IMR-90 (cell line): ENCODE results near the gene ADAMTS19. TPM values are rescaled to one million over a fixed set of nuclear protein-coding genes. Genes with fewer than 3 reads are reported as not detected.

Experiments used
- ATAC-seq: fragments of 200-7000 bp; cut with Tn5 transposase; 2 replicates; pipeline ENCODE4 v1.9.1; 2020; ENCODE audit warnings: low read depth, mild to moderate bottlenecking, moderate library complexity
- BruUV-seq: library from RNA; stranded (reverse); fragments of 400-500 nt; replicated peaks from 2 replicates; lab custom pipeline; 2021; lab: Mats Ljungman, UMichigan
- CTCF ChIA-PET: fragments of 300-600 bp; formaldehyde crosslinking; extraction: SDS; loops from one replicate; lab custom pipeline; 2021; ENCODE audit warnings: antibody characterized with exemption; lab: Yijun Ruan, JAX
- POLR2A ChIA-PET: fragments of 300-600 bp; sonication (Branson Sonifier 250); formaldehyde crosslinking; loops from one replicate; lab custom pipeline; 2022; ENCODE audit warnings: antibody characterized with exemption; ENCODE audit not compliant: unreplicated experiment; lab: Charles Lee
- DNase-seq: peaks from one replicate; pipeline ENCODE4 v3.0.0; 2013
- H2AFZ ChIP-seq: replicated peaks from 2 replicates; pipeline ENCODE3; 2013; ENCODE audit warnings: low read length, mild to moderate bottlenecking; ENCODE audit not compliant: poor library complexity
- H2AK5ac ChIP-seq: 2 replicates; pipeline ENCODE4 v1.6.1; 2013; ENCODE audit warnings: low read depth, low read length, inconsistent platforms
- H2AK9ac ChIP-seq: replicated peaks from 2 replicates; pipeline ENCODE3; 2013; ENCODE audit warnings: mild to moderate bottlenecking, low read depth, low read length, moderate library complexity; ENCODE audit not compliant: poor library complexity
- H2BK120ac ChIP-seq: 2 replicates; pipeline ENCODE4 v1.6.1; 2013; ENCODE audit warnings: low read depth, low read length, inconsistent platforms
- H2BK15ac ChIP-seq: 3 replicates; pipeline ENCODE4 v1.6.1; 2013; ENCODE audit warnings: low read depth, low read length, inconsistent platforms
- H2BK20ac ChIP-seq: 2 replicates; pipeline ENCODE4 v1.6.1; 2013; ENCODE audit warnings: low read depth, mild to moderate bottlenecking, inconsistent platforms, low read length, moderate library complexity
- H2BK5ac ChIP-seq: 2 replicates; pipeline ENCODE4 v1.6.1; 2013; ENCODE audit warnings: mild to moderate bottlenecking, low read depth, low read length, inconsistent platforms; ENCODE audit not compliant: poor library complexity, severe bottlenecking
- H3K14ac ChIP-seq: replicated peaks from 2 replicates; pipeline ENCODE4 v1.6.1; 2013; ENCODE audit warnings: low read depth, low read length, inconsistent platforms
- H3K18ac ChIP-seq: 2 replicates; pipeline ENCODE4 v1.6.1; 2013; ENCODE audit warnings: low read depth, low read length, control low read depth
- H3K23ac ChIP-seq: 2 replicates; pipeline ENCODE4 v1.6.1; 2013; ENCODE audit warnings: low read depth, low read length, inconsistent platforms
- H3K27ac ChIP-seq: 2 replicates; pipeline ENCODE4 v1.5.1; 2013; ENCODE audit warnings: mild to moderate bottlenecking, control low read depth, low read length; ENCODE audit not compliant: insufficient read depth
- H3K27me3 ChIP-seq: 2 replicates; pipeline ENCODE4 v1.6.1; 2013; ENCODE audit warnings: low read length; ENCODE audit not compliant: control insufficient read depth, insufficient read depth
- H3K36me3 ChIP-seq: 2 replicates; pipeline ENCODE4 v1.6.1; 2013; ENCODE audit warnings: low read length, mixed read lengths; ENCODE audit not compliant: control insufficient read depth, insufficient read depth
- H3K4ac ChIP-seq: 2 replicates; pipeline ENCODE4 v1.6.1; 2013; ENCODE audit warnings: low read depth, low read length, inconsistent platforms
- H3K4me1 ChIP-seq: 2 replicates; pipeline ENCODE4 v1.6.1; 2013; ENCODE audit warnings: low read length, mixed read lengths; ENCODE audit not compliant: control insufficient read depth, insufficient read depth
- H3K4me2 ChIP-seq: 2 replicates; pipeline ENCODE4 v1.6.1; 2013; ENCODE audit warnings: low read depth, mild to moderate bottlenecking, control low read depth, low read length, moderate library complexity
- H3K4me3 ChIP-seq: 2 replicates; pipeline ENCODE4 v1.5.1; 2013; ENCODE audit warnings: low read depth, mild to moderate bottlenecking, control low read depth, low read length, moderate library complexity; ENCODE audit not compliant: insufficient read depth
- H3K56ac ChIP-seq: 2 replicates; pipeline ENCODE4 v1.6.1; 2013; ENCODE audit warnings: low read length, inconsistent platforms; ENCODE audit not compliant: insufficient read depth; ENCODE audit errors: extremely low read depth
- H3K79me1 ChIP-seq, 2 experiments: 2 replicates each; pipeline ENCODE4 v1.6.1; 2013; ENCODE audit warnings: low read length in 2 of 2, inconsistent platforms in 1 of 2, low read depth in 1 of 2
- H3K9ac ChIP-seq: 2 replicates; pipeline ENCODE4 v1.6.1; 2013; ENCODE audit warnings: low read depth, low read length, control low read depth
- H3K9me1 ChIP-seq: 2 replicates; pipeline ENCODE4 v1.6.1; 2013; ENCODE audit warnings: low read length, inconsistent platforms; ENCODE audit not compliant: insufficient read depth
- H3K9me3 ChIP-seq: 2 replicates; pipeline ENCODE4 v1.6.1; 2013; ENCODE audit warnings: low read length; ENCODE audit not compliant: control insufficient read depth, insufficient read depth
- H4K20me1 ChIP-seq: 2 replicates; pipeline ENCODE4 v1.6.1; 2013; ENCODE audit warnings: low read length, inconsistent platforms; ENCODE audit not compliant: insufficient read depth
- H4K5ac ChIP-seq: 2 replicates; pipeline ENCODE4 v1.6.1; 2013; ENCODE audit warnings: mild to moderate bottlenecking, low read depth, low read length, control low read depth
- H4K8ac ChIP-seq, 2 experiments: 2 replicates each; pipeline ENCODE4 v1.6.1; 2013; ENCODE audit warnings: low read depth in 2 of 2, low read length in 2 of 2, control low read depth in 1 of 2, inconsistent platforms in 1 of 2
- H4K91ac ChIP-seq: 2 replicates; pipeline ENCODE4 v1.6.1; 2013; ENCODE audit warnings: low read depth, low read length, inconsistent platforms; ENCODE audit not compliant: insufficient read depth
- BHLHE40 ChIP-seq: fragments of 150-350 bp; IDR thresholded peaks from 2 replicates; pipeline ENCODE4 v1.6.1; 2016; ENCODE audit warnings: mild to moderate bottlenecking, low read depth, low read length
- CEBPB ChIP-seq: IDR thresholded peaks from 2 replicates; pipeline ENCODE4 v1.6.1; 2012; ENCODE audit warnings: low read depth, low read length, improper control_type of control experiment
- CHD1 ChIP-seq: IDR thresholded peaks from 2 replicates; pipeline ENCODE4 v1.6.1; 2012; ENCODE audit warnings: low read depth, low read length, improper control_type of control experiment
- CTCF ChIP-seq: conservative IDR thresholded peaks from 2 replicates; pipeline ENCODE4 v1.5.1; 2012; ENCODE audit warnings: mild to moderate bottlenecking, low read depth, low read length, improper control_type of control experiment
- ELK1 ChIP-seq: fragments of 150-350 bp; IDR thresholded peaks from 2 replicates; pipeline ENCODE4 v1.6.1; 2016; ENCODE audit warnings: low read depth, mild to moderate bottlenecking, low read length, moderate library complexity, borderline replicate concordance
- MAFK ChIP-seq: IDR thresholded peaks from 2 replicates; pipeline ENCODE4 v1.6.1; 2012; ENCODE audit warnings: low read depth, low read length, improper control_type of control experiment
- MAZ ChIP-seq: IDR thresholded peaks from 2 replicates; pipeline ENCODE4 v1.6.1; 2012; ENCODE audit warnings: low read depth, mild to moderate bottlenecking, low read length, improper control_type of control experiment, moderate library complexity, borderline replicate concordance
- MXI1 ChIP-seq: IDR thresholded peaks from 2 replicates; pipeline ENCODE4 v1.6.1; 2012; ENCODE audit warnings: low read depth, mild to moderate bottlenecking, low read length, moderate library complexity, borderline replicate concordance
- NFE2L2 ChIP-seq: fragments of 150-350 bp; IDR thresholded peaks from 2 replicates; pipeline ENCODE4 v1.6.1; 2016; ENCODE audit warnings: low read depth, mild to moderate bottlenecking, low read length
- POLR2A ChIP-seq: IDR thresholded peaks from 2 replicates; pipeline ENCODE4 v1.6.1; 2012; ENCODE audit warnings: mild to moderate bottlenecking, low read depth, low read length
- RAD21 ChIP-seq: IDR thresholded peaks from 2 replicates; pipeline ENCODE4 v1.6.1; 2012; ENCODE audit warnings: low read length, improper control_type of control experiment
- RCOR1 ChIP-seq: IDR thresholded peaks from 2 replicates; pipeline ENCODE4 v1.6.1; 2012; ENCODE audit warnings: mild to moderate bottlenecking, low read length, improper control_type of control experiment; ENCODE audit not compliant: insufficient replicate concordance
- RFX5 ChIP-seq: IDR thresholded peaks from 2 replicates; pipeline ENCODE4 v1.8.0; 2012; ENCODE audit warnings: low read depth, mild to moderate bottlenecking, low read length, moderate library complexity
- SMC3 ChIP-seq: fragments of 150-350 bp; IDR thresholded peaks from 2 replicates; pipeline ENCODE4 v1.6.1; 2016; ENCODE audit warnings: low read depth, mild to moderate bottlenecking, antibody characterized with exemption, low read length, moderate library complexity
- USF2 ChIP-seq: fragments of 150-350 bp; IDR thresholded peaks from 2 replicates; pipeline ENCODE4 v1.6.1; 2017; ENCODE audit warnings: mild to moderate bottlenecking, antibody characterized with exemption, low read length, low read depth
- WGBS, 2 experiments: methylation state at CpG; one replicate each; pipeline versions ENCODE4 v1.1.5 to v1.1.7; 2013; ENCODE audit warnings: missing lambda C conversion rate in 2 of 2; ENCODE audit not compliant: insufficient read length in 1 of 2; ENCODE audit errors: extremely low coverage in 2 of 2; 5-methylcytosine and 5-hydroxymethylcytosine counted together
- dilution Hi-C: fragments of 300-500 bp; cut with HindIII; formaldehyde crosslinking; loops from one replicate; pipeline ENCODE4 v1.14.3; 2018; ENCODE audit warnings: low sequenced_read_pairs; ENCODE audit not compliant: unreplicated experiment
- in situ Hi-C: fragments of 300-500 bp; cut with MboI; formaldehyde crosslinking; loops from 3 replicates; pipeline ENCODE4 v1.14.3; 2019; ENCODE audit warnings: low sequenced_read_pairs, inconsistent platforms, mixed read lengths
- intact Hi-C: fragments of 100-400 bp; cut with micrococcal nuclease; formaldehyde crosslinking; loops from 2 replicates; pipeline ENCODE4 v1.10.0; 2022
- polyA plus RNA-seq, 3 experiments: library from polyadenylated mRNA; depleted of rRNA; stranded (reverse); fragments of >200 nt; gene quantifications; 2 replicates each; pipeline ENCODE4 v1.2.3, GENCODE V29; 2012; ENCODE audit warnings: low replicate concordance in 1 of 3
- total RNA-seq: library from RNA; depleted of rRNA; stranded (reverse); fragments of >200 nt; gene quantifications from 2 replicates; pipeline ENCODE4 v1.2.3, GENCODE V29; 2012

ADAMTS19 gene
- total and polyA plus RNA-seq, 2 of the 4 experiments (the other 2 are of a cell fraction) = under 0.01 to 0.17 TPM

- H3K23ac ChIP-seq = no peak overlapping the region
These were observed 14.4 kb downstream of the ADAMTS19 start for GRCh38 chr5:129474544-129474943.

More at GRCh38 chr5:129474544-129474943, 14.4 kb downstream of the ADAMTS19 start:
- Histone ChIP-seq H3K4ac (no peak overlapping the region), H4K20me1 (no peaks in the 10 kb centered on the region), H3K9ac (no peak overlapping the region), H3K4me3 (no peak overlapping the region), H3K4me2 (no peak overlapping the region), H2BK5ac (no peak overlapping the region), H3K79me1 (no peaks in the 10 kb centered on the region), H4K8ac (no peak overlapping the region), H3K27me3 (no peaks in the 10 kb centered on the region), H3K4me1 (no peaks in the 10 kb centered on the region), H3K14ac (no peak overlapping the region), H2AK5ac (no peak overlapping the region), H3K9me1 (no peaks in the 10 kb centered on the region), H2BK120ac (no peak overlapping the region), H2AK9ac (no peak overlapping the region), H4K91ac (no peak overlapping the region), H3K36me3 (no peaks in the 10 kb centered on the region), H2BK20ac (no peak overlapping the region), H2AFZ (no peak overlapping the region), H3K56ac (no peak overlapping the region), H3K9me3 (no peaks in the 10 kb centered on the region), H3K18ac (no peak overlapping the region), H3K27ac (no peak overlapping the region), H2BK15ac (no peak overlapping the region), H4K5ac (no peak overlapping the region)
- ChIA-PET POLR2A (no interaction called here), CTCF (no interaction called here)
- intact Hi-C loops (no loop called here), dilution Hi-C loops (no loop called here), in situ Hi-C loops (no loop called here)
- BruUV-seq = no TSS peak
- no peak for TF ChIP-seq POLR2A
- TF ChIP-seq ELK1 = no peak
- TF ChIP-seq RCOR1 = no peak
- TF ChIP-seq MXI1 = no peak
- TF ChIP-seq CTCF = no peak
- TF ChIP-seq BHLHE40 = no peak
- TF ChIP-seq SMC3 = no peak
- TF ChIP-seq CHD1 = no peak
- no peak for TF ChIP-seq CEBPB
- TF ChIP-seq MAFK = no peak
- TF ChIP-seq RFX5 = no peak
- TF ChIP-seq NFE2L2 = no peak
- no peak for TF ChIP-seq USF2
- TF ChIP-seq RAD21 = no peak
- TF ChIP-seq MAZ = no peak
- DNase-seq (no peak), ATAC-seq (no peak)
- no CpG with 5 or more reads among the region's 2 CpGs for WGBS, 2 experiments
